NCI-H1105 treated with DMSO at 0.1 percent for 48 hours (cell line): ENCODE results near the gene TFPT.

Source experiments
- DNase-seq: peaks from one replicate; lab custom pipeline; 2025; lab: John Stamatoyannopoulos, UW

TFPT gene

DNA sequence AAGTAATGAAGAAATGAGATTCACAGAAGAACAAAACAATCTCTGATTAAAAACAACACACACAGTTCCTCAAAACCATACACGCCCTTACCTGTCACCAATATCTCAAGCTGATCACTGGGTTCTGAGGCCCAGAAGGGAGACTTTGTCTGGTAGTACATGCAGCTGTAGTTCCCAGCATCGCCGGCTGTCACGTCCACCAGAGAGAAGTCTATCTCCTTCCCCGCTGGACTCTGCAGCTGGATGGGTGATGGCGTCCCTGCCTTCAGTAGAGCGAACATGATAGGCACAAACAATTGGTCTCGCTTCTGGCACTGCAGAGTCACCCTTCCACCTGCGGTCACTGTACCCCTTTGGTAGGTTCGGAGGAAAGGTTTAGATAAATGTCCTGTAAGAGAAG lies 41.6 kb downstream of the TFPT start:
- no peak for DNase-seq

DNA sequence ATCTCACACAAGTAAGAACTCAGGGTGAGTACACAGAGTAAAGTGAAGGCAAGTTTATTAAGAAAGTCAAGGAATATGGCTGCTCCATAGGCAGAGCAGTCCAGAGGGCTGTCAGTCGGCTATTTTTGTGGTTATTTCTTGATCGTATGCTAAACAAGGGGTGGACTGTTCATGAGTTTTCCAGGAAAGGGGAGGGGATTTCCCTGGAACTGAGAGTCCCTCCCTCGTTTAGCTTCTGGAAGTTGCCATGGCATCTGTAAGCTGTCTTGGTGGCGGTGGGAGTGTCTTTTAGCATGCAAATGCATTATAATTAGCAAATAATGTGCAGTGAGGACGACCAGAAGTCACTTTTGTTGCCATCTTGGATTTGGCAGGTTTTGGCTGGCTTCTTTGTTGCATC lies 46.0 kb downstream of the TFPT start:
- no peak for DNase-seq

DNA sequence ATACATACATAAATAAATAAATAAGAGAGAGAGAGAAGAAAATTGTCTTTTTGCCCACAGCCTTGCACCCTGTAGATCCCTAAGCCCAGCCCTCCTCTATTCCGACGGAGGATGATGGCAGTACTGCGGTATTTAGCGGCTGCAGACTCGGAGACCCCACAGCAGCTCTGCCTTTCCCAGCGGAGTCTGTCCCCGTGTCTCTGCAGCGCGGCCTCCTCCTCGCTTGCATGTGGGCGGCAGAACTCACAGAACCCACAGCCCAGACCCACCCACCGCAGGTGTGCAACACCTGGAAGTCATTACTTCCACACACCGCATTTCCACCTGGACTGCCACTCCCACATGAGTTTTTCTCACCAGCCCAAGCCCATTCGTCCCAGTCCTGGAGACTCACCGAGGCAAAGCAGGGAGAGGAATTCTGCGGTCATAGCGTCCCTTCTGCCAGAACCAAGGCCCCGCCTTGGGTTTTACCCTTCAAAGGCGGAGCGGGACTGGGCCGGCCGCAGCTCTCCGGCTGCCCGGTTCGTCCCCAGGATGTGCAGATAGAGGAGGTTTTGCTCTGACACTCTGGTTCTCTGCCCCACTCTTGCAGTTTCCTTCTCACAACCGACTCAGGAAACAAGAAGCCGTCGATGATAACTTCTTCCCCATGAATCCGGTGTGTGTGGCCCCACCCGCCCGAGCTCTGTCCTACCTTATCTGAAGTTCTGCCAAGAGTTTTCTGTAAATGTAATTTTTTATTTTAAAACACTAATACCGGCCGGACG lies 51.9 kb downstream of the TFPT start, which contains the start of gene VSTM1:
Gene VSTM1, minus strand, starts transcription at position 548 of the 767 bp plus-strand sequence. Its CDS starts 120 bp downstream, at position 428.
- DNase-seq = no peak

GRCh38 chr19:54062643-54063042 lies 52.8 kb downstream of the TFPT start:
- no peak for DNase-seq
